HG03442 (cell line): Measurements from ENCODE around the gene NXPH1.

Experiments
- ATAC-seq: cut with Tn5 transposase; IDR thresholded peaks from one replicate; pipeline ENCODE4 v1.9.1; 2021; ENCODE audit warnings: mild to moderate bottlenecking, moderate library complexity; ENCODE audit not compliant: unreplicated experiment

The NXPH1 gene

DNA sequence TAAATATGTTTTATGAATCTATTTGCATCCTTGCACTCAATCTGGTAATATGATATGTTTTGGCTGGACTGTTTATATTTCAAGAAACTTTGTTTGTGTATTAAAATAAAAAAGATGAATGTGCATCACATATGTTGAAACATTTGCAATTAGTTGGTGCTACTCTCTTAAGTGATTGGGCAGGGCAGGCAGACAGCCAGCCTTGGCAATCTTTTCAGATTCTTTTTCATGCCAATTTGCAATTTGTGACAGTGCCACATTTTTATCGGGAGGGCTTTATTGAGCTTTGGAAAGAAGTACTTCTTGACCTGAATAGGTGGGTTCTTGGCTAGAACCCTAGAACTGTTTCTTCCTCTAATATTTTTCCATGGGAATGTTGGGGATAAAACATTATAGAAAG lies 152.2 kb downstream of the NXPH1 start:
- no peak for ATAC-seq

DNA sequence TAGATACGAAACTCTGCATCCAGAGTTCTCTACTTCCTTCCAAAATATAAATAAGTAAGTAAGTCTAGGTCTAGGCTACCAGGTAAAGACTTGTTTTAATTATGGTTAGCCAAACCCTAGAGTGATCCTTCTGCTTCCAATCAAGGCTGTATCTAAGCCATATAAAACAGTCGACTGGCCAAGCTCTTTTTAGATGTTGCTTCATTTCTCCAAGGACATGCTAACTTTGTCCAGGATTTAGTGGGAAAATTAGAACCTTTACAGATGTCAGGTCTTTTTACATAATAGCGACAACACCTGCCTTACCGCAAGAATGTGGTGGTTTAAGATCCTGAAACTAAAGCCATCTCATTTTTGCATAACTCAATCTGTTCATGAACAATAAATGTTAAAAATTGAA lies 156.8 kb downstream of the NXPH1 start:
- ATAC-seq, result no peak

DNA sequence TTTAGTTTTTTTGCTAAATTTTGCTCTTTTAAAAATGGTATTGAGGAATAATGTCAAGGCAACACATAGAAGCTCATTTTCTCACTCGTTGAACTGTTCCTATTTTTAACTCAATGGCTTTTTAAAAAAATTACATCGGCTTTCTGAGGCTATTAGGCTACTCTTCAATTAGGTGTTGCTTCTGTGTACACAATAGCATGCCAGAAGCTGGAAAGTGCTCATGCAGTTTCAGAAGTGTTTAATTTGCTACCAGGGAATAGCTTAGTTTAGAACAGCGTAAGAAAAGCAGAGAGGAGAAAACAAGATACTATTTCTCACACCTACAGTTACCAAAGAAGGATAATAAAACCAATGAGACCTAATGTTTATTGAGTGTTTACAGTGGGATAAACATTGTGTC lies 157.4 kb downstream of the NXPH1 start:
- no peak for ATAC-seq

DNA sequence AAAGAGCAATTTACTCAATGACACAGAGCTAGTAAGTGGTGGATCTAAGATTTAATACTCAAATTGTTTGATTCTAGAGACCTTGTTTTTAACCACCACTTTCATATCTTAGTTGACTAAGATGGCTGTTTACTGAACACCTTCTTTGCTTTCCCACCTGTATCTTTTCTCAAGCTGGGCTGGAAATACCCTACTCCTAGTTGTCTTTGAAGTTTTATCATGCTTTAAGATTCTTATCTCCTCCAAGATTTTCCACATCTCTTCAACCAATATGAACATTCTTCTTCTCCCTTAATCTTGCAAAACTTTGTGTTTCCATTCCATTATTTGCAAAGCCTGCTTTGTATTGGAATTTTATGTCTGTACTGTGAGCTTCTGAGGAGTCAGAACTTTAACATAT lies 157.9 kb downstream of the NXPH1 start:
- ATAC-seq, result no peak

DNA sequence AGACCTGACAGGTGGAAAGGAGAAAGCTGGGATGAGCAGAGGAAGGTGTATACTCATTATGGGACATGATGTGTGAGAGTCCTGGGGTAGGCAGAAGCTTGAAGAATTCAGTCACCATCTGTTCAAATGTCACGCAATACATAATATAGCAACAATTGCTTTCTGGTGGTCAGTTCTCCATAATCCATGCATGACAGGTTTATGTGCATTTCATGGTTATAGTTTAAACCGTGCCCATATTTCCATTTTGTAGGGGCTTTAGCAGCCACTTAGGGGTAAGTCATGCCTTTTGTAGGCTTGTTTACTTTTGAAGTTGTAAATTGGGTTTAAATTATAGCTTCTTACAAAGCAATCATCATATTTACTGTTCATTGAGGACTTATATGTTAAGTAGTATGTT lies 158.8 kb downstream of the NXPH1 start:
- no peak for ATAC-seq

DNA sequence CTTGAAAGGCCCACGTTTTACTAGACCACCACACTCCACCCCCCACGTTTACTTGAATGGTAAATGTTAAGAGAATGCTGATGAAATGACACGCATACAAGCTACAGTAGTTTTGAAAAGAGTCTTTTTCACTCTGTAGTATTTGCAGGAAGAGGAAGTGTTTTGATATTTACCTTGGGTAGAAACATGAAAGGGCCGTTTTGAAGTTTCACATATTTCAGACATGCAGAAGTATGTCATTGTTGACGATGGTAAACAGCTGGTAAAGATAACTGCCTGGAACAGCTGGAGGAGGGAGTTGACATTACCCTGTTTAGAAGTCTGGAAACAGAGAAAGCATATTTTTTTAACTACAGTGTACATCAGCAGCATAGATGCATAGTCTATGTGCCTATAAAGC lies 160.7 kb downstream of the NXPH1 start:
- no peak for ATAC-seq

DNA sequence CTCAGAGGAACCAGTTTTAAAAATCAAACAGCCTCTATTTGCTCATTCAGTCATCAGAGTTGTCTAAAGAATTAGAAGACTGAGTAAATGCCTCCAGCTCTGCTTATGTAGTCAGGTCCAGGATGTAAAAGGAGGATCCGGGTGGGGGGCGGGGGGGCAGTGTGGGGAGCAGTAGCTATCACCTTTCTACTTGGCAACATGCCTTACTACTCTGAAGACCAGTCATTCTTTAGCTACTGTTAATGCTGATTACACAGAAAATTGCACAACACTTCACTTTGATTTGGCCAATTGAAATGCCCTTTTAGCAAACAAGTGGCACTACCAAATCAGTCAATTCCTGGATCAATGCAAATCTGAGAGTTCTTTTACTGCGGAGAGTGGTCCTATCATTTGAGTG lies 164.2 kb downstream of the NXPH1 start:
- ATAC-seq, result no peak

DNA sequence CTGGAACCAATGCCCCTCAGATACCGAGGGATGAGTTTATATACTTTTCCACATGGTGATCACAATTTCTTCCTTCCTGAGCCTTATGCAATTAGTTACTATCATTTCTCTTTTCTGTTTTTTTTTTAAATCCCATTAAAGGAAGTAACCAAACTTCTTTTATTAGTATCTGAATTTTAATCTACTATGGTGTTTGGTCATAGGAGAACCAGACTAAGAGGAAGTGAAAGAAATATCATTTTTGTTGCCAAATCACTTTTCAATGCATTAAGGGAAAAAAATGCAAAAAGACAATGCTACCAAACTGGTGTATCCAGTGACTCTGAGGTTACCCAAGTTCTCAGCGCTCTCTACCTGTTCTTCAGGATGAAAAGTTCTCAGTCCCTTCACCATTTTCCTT lies 167.7 kb downstream of the NXPH1 start:
- no peak for ATAC-seq

DNA sequence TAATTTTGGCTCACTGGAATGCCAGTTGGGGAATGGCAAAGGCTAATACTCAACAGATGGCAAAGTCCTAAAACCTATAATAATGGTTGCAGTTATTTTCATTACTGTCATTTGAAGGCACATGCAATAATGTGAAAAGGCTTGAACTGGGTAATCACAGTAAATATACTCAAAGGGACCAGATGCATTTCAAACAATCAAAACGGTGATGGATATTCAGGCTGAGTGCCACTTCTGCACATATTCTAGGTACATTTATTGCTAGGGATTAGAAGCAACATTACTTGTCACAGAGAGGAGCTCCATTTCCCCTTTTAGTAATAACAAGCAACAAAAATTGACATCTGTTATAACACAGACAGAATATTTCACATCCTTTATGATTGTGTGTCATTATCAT lies 171.8 kb downstream of the NXPH1 start:
- ATAC-seq, result no peak

DNA sequence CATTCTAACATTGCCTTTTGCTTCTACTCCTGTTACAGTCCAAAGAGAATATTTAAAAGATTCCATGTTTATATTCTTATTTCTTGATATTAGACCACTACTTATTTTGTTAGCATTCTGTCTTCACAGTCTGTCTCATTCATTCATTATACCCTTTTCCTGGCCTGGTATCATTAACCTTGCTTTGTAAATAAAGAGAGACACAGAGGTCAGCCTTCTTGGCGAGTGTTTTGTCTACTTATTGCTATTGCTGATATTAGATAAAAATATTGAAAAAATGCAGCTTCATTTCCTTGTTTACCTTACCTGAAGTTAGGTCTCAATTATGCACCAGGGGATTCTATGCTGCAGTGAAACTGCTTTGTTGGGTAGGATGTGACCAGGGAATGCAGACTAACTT lies 179.2 kb downstream of the NXPH1 start:
- ATAC-seq, result no peak

DNA sequence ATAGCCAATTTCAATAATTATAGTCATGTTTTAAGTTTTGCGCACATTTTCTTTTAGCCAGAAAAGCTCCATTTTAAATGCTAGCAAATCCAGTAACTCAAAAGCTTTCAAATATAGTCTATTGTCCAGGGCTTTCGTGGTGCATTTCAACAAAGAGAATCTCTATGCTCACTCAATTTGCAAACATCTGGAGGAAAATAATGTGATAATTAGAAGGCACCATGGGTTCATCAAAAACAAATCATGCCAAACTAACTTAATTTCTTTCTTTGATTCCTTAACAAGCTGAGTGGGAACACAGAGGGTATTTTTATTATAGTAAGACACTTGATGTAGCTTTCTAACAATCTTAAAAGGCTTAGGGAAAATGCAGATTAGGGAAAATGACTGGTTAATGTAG lies 179.8 kb downstream of the NXPH1 start:
- no peak for ATAC-seq

DNA sequence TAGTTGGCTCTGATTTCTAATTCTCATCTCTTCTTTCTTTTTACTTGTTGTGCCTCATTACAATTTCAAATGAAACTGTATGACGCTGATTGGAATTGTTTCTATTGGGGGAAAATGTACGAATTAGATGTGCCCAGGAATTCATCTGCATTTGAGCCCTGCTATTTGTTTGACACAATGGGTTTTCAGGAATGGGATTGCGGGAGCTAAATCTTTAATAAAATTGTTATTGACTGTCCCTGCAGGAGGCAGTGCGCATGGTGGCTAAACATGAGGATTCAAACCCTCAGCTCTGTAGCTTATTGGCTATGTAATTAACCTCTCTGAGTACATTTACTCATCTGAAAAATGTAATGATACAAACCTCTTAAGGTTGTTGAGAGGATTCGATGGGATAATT lies 181.6 kb downstream of the NXPH1 start:
- no peak for ATAC-seq

DNA sequence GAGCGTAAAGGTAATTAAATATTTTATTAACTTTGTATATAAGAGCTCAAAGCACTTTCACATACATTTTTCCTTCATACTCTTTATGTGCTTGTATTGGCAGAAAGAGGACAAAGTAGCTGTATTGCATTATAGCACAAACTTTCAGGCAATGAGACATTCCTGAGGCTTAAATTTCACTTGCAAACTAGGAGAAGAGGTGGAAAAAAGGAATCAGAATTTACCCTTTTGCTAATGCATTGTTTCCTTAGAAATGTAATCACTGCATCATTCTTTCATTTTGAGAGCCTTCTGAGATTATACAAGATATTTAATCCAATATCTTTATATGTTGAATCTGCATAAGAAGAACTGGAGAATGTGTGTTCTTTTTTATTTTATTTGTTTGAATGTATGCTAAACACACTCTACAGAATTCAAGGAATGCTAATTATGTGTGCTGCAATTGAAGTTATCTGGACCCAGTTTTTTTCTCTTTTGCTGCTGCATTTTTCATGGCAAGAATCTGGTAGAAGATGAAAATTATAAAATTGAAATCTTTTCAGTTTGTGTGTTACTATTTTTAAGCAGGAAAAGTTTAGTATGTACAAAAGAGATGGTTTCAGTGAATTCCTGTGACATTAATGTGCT lies 185.1 kb downstream of the NXPH1 start:
- no peak for ATAC-seq

DNA sequence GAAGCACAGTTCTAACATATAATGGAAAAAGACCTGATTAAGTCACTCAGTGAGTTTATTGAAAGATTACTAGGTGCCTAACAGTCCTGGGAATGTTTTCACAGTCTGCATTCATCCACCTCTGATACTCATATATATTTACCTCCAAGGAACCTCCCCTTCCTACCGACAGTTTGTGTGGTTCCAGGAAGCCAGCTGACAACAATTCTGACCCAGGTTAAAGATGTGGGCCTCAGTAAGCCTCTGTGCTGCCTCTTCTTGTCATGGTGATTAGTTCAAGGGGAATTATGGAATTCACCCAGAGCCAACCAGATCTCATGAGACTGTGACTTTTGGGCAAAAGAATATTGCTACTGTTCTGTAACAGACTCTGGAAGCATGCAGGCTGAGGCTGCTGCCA lies 186.8 kb downstream of the NXPH1 start:
- ATAC-seq, result no peak

DNA sequence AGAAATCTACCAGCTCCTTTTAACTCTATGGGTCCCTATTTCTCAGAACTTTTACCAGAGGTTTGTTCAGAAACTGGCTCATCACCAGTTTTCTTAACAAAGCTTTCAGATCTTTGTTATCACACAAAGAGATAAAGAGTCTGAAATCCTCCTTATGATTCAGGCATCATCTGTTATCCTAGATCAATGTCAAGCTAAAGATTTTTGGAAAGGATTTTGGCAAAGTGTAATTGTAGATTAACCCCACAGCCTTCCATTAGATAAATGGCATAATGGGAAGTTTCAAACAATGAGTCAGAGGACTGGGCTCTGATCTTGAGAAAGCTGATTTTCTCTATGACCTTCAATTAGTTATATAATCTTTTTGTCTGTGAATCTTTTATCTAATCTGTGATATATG lies 192.2 kb downstream of the NXPH1 start:
- no peak for ATAC-seq

DNA sequence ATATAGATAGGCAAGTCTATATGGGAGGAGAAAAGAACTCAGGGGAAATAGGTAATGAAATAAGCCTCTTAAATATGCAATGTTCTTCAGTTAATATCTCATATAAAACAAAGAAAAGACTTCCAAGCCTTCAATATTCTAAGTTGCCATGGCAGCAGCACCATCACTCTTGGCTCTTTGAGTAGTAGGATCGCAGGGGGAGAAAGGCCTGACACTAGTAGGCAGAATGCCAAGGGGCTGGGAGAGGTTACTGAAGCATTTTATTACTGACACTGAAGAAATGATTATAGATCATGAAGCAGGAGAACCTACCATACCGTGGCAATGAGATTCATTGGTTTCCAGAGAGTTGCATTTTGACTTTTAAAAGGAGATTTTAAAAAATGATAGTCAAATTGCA lies 193.9 kb downstream of the NXPH1 start:
- ATAC-seq, result no peak

DNA sequence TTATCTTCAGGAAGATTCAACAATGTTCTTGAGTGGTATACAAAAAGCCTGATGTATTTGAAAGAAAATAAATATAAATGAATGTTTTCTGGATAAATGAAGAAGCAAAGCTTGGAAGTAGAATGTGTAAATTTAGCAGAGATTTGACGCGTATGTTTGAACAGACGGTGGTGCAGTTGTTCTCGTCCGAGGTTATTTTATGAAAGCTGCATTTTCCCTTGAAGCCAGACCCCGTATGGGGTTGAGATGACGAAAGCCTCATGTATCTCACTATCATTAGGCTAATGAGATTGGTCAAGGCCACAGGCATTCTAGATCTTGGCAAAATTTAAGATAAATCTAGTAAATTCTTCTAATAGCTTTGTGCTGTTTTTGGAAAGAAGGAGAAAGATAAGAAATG lies 195.2 kb downstream of the NXPH1 start:
- no peak for ATAC-seq

DNA sequence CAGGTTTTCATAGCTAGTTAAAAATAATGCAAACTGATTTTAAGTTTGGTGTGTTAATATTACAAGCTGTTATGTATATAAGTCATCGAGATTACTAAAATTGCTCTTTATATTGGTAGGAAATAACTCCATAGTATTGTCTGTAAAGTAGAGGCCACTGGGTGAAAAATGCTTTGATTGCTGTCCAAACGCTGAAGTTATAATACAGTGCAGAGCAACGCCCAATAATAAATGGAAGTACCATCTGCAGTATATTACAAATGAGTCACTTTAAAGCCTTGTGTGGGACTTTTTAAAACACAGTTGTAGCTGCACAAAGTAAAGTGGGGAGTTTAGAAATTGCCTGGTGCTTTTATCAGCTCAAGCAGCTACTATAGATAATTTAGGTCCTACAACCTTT lies 196.1 kb downstream of the NXPH1 start:
- no peak for ATAC-seq

DNA sequence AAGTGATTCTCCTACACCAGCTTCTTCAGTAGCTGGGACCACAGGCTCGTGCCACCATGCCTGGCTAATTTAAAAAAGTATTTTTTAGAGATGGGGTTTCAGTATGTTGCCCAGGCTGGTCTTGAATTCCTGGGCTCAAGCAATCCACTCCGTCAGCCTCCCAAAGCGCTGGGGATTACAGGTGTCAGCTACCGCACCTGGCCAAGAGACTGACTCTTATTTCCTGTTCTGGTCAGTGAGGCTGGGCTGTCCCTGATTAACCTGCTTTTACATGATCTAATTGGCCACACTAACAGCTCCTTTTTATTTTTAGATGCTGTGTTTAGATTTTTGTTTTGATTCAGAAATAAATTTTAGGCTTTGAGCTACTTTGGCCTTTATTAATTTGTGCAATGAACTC lies 203.9 kb downstream of the NXPH1 start:
- ATAC-seq, result no peak

DNA sequence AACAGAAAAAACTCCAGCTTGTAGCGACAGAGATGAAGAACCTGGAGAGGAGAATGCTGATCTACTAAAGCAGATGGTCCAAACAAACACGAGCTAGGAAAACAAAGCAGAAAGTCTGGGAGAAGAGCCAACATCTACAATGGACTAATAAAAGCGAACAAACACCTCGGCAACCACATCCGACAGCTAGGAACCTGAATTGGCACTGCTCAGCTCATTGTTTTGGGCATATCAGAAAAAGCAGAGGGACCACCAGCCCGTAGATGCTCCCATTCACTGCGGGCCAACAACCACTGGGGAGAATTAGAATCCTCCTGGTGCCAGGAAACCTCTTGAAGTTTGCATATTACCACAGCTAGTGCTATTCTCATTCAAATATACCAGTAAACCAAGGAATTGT lies 204.7 kb downstream of the NXPH1 start:
- no peak for ATAC-seq

DNA sequence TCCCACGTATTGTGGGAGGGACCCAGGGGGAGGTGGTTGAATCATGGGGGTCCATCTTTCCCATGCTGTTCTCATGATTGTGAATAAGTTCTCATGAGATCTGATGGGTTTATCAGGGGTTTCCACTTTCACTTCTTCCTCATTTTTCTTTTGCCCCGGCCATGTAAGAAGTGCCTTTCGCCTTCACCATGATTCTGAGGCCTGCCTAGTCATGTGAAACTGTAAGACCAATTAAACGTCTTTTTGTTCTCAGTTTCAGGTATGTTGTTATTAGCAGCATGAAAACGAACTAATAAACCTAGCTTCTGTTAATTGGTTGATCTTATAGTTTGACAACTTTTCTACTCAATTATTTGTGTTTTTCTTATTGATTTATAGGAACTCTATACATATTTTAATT lies 206.3 kb downstream of the NXPH1 start:
- ATAC-seq, result no peak

DNA sequence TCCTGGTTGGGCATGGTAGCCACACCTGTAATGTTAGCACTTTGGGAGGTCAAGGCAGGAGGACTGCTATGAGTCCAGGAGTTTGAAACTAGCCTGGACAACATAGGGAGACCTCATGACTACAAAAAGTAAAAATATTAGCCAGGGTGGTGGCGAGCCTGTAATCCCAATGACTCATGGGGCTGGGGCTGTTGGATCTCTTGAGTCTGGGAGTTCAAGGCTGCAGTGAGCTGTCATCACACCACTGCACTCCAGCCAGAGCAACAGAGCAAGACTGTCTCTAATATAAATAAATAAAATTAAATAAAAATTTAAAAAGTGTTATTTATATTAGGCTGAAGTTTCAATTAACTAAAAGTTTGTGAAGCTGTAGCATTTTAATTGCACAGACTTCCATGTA lies 207.3 kb downstream of the NXPH1 start:
- ATAC-seq, result no peak

DNA sequence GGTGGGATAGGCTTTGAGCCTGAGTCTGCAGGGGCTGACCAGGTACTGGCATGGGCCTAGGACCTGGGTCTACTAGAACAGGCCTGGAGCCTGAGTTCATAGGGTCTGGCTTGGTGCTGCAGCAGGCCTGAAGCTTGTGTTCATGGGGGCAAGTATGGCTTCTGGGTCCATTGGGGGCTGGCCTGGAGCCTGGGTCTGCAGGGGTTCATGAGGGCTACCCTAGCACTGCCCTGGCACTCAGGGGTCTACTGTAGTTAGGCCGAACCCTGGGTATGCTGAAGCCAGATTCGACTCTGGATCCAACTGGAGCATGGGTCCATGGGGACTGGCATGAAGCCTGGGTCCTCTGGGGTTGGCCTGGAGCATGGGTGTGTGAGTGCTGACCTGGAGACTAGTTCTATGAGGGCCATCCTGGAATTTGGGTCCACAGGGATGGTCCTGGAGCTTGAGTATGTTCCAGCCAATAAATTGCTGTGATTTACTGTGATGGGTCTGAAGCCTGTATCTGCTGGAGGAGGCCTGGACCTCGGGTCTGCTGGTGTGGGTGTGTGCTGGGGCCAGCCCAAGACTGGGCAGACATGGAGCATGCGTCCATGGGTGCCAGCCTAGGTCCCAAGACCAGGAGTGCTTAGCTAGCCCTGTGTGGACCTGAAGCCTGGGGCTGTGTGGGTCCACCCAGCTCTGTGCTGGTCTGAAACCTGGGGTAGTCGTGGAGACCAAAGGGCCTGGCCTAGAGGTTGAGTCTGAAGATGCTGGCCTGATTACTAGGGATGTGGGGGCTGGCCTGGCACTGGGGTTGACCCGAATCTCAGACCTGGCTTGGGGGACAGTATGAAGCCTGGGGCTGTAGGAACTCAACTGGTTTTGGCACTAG lies 235.5 kb downstream of the NXPH1 start:
- no peak for ATAC-seq
